Nucleus accumbens (tissue), 56 donors: ENCODE data around the gene LOXL3.

Experiments used
- DNase-seq, 56 donors: peaks; one replicate each; lab custom pipeline; 2025; lab: John Stamatoyannopoulos, UW

The LOXL3 gene

DNA sequence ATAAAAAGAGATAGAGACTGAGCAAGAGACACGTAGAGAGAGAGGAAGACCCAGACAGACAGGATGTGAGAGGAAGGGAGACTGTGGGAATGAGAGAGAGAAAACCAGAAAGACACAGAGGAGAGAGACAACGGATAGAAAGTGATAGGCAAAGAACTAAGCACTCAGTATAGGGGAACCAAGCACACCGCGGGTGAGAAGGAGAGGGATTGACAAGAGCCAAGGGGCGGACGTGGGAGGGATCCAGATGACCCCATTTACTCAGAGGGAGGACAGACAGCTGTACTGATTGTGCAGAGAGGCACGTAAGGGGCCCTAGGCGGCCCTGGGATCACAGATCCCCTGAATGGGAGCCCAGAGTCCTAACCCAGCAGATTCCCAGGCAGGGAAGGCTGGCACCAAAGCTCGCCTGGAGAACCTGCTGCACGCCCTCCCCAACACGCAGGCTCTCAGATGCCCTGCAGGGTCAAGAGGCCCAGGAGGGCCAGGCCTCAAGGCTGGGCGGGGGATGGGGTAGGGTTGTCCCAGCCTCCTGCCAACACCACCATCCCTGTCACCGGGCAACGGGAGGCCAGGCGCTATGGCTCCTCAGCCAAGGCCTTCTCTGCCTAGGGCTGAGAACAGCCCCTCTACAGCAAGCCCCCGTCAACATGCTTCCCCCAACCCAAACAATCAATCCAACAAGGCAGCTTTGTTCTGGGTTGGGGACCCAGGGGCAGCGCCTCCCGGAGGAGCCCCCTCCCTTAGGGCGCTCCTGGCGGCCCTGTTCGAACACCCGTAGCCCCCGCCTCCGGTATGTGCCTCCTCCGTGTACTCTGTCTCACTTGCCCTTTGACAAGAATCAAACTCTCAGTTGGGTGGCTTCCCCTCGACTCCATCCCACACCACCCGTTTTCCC, 579 bp downstream of the LOXL3 start:
- DNase-seq, result peak in 6 of 56 donors; percentile 16 to 32 (median 24)

DNA sequence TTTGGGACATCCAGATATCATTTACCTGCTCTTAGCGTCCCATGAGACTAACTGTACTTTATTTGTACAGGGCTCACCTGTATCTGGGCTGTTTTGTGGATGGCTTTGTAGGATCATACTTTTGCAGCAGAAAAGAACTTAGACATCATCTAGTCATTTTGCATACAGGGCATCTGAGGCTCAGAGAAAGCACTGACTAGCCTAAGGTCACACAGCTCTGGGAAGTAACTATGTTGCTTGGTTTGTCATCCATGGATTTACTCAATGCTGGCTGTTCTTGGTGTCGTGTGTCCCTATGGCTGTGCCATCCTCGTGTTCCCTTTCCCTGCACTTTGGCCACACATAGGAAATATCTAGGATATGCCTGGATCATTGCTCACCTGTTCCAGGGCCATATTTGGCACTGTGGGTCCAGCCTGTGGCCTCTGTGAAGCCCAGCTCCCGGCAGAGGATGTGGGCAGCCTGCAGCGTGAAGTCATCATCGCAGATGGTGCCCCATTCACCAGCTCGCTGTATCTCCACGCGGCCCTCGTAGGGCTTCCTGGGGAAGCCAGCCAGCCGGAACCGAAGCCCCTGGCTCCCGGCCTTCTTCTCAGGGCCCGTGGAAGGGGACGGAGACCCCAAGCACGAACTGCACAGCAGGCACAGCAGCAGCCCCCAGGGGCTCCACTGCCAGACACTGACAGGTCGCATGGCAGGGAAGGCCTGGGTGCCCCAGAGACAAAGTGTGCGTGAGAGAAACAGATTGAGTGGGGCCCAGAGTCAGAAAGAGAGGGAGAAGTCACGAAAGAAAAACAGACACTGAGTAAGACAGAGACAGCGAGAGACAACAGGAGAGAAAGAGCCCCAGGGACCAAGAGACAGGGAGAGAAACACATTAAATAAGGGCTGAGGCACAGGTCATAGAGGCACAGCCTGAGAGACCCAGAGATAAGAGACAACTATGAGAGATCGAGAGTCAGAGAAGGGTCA, 1.5 kb downstream of the LOXL3 start:
- no peak for DNase-seq

DNA sequence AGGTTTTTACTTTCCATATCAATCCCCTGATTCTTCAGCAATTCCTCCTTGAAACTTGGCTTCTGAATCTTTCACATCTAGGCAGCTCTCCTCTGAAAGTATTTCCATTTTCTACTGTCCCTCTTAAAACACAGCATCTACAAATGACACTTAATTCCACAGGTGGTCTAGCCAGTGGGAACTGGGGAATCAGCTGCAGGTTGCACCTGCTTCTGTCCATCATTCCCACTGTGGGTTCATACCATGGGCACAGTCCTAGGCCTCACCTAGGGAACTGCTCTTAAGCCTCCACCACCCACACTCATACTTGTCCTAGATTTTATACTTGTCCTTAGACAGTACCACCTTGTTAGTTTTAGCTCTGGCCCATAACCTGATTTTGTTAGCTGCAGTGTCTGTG, 2.2 kb downstream of the LOXL3 start:
- DNase-seq, result no peak

DNA sequence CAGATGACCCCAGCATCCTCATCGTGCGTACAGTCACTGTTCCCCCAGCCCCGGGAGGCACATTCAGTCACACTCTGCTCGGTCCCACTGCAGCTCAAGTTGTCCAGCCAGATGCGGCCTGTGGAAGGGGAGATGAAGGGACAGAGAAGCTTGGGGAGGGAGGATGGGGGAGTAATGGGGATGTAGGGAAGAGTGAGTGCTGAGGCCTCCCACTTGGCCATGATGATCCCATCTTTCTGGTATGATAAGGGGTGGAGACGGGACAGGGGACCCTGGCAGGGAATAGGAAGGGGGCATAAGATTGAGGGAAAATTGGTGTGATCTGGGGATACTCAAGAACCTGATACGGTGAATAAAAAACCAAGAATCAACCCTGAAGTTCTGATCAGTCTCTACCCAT, 3.5 kb downstream of the LOXL3 start:
- no peak for DNase-seq

DNA sequence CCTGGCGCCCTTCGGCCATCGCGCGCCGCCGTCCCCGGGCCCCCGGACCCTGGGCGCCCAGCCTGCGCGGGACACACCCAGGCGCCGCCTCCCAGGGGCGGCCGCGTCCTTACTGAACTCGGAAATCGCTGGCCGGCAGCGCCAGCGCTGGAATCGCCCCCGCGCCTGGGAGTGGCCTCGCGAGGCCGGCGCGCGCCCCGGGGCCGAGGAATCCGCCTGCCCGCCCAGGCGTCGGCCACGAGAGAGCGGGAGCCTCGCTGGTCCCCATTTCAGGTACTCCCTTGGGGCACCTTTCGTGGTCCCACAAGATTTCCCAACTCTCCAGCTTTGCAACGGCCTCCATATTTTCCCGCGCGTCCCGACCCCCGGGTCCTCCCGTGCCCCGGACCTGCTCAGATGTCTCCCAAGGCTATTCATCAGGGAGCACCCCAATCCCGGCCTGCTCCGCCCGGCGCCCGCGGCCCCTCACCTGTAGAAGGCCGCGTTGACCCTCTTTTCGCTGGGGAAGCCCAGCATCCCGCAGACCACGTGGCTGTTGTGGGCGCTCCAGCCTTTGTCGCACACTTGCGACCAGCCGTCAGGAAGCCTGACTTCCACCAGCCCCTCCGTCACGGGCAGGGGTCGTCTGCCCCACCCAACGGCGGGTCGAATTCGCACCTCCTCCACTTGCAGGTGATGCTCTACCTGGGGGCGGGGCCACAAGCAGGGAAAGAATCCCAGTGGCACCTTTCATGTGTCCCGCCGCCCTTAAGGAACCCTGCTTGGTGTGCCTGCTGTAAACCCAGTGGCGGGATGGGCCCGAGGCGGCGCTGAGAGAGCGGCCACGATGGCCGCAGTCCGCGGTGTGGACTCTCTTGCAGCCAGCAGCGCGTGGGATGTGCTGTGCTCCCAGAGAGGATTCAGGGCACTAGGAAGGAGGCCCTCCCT, 4.6 kb downstream of the LOXL3 start:
- DNase-seq, result peak in 1 of 56 donors; percentile 43

GRCh38 chr2:74548285-74548899, 5.3 kb downstream of the LOXL3 start:
- no peak for DNase-seq

- DNase-seq, result no peak
Measured at GRCh38 chr2:74546004-74546403, 7.7 kb downstream of the LOXL3 start.

DNA sequence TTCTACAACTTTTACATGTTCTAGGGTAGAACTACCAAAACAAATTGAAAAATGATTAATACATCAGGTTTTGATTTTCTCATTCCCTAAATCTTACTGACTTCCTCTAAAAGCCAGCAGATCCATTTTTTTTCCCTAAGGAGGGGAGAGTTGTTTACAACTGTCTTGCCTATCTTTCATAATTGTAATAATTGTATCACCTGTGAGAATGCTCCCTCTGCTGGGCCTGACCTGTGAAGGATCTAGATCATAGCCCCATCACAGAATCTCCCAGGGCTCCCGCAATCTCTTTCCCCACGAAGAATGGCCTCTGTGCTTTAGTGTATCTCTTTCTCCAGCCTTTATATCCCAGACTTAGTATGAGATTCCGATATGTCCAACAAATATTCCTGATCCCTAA, 9.1 kb downstream of the LOXL3 start:
- DNase-seq, result no peak

GRCh38 chr2:74542978-74543377, 10.8 kb downstream of the LOXL3 start:
- no peak for DNase-seq

DNA sequence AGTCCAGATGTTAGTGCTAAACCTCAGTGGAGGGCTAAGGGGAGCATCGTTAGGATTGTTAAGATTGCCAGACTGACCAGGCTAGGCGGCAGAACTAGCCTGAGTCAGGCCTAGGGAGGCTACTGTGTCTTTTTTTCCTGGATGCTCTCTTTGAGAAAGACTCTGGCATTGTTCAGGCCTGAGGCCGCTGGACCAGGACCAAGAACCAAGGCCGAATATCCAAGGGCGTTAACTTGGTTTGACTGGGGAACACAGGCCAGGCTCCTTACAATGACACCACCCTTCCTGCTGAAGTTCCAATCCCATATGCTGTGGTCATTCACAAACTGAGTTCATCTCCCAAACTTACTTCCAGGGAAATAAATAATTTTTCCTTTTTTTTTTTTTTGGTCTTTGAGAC, 13.5 kb downstream of the LOXL3 start:
- DNase-seq, result no peak

- no peak for DNase-seq
Measured at GRCh38 chr2:74538881-74539339, 14.8 kb downstream of the LOXL3 start.

DNA sequence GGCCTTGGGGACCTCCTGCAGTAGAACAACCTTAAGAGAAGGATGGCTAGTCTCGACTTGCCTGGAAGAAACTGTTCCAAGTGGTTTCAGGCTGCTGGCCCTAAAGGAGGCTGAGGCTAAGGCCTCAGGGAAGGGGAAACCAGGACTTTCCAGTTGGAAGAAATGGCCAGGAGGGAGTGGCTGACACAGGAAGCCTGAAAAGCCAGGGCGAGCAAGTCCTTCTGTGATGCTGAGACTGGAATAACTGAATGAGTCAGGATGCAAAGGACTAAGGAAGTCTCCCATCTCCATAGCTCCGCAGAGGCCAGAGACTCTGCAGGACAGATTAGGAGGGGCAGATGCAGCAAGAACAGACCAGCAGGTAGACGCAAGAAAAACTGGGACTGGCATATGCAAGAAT, 16.6 kb downstream of the LOXL3 start:
- no peak for DNase-seq

GRCh38 chr2:74536166-74536950, 17.4 kb downstream of the LOXL3 start:
- DNase-seq, result no peak

GRCh38 chr2:74535440-74535965, 18.2 kb downstream of the LOXL3 start:
- no peak for DNase-seq

DNA sequence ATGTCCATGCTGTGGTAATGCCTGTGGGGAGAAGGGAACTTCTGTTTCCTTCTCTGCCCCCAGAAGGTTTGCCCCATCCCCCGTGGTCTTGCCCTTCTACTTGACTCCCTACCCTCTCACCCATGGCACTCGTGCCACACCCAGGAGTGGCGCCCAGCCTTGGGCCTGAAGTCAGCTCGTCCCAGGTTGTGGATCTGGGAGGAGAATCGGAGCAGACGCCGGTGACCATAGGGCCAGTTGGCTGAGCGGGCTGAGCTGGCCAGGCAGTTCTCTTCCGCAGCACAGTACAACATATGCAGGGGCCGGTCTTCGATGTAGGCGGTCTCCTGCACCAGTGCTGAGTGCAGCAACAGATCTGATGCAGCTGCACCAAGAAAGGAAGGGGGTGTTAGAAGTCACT, 19.3 kb downstream of the LOXL3 start:
- DNase-seq, result no peak

DNA sequence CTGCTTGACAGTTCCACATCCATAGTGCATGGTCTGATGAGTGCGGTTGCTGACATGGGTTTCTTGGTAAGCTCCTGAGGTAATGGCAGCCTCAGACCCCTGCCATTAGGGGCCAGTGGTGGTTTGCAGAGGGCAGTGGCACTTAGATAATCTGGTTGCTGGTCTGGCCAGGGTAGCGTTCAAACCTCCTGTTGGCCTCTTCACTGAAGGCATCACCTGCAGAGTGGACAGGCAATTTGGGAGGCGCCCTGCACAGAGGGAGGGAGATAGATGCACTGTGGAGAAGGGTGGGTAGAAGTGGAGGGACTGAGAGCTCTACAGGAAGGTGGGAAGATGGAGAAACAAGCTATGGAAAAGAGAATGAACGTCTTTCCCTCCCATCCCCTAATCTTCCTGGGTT, 20.3 kb downstream of the LOXL3 start:
- DNase-seq, result no peak

- DNase-seq, result no peak
Measured at GRCh38 chr2:74532222-74532621, 21.5 kb downstream of the LOXL3 start.

- no peak for DNase-seq
Measured at GRCh38 chr2:74531666-74532065, 22.1 kb downstream of the LOXL3 start.
